Transverse colon (tissue), 4 donors: ENCODE measurements around the gene C5orf22. TPM values are rescaled to one million over a fixed set of nuclear protein-coding genes. Genes with fewer than 3 reads are reported as not detected.

Experiments
- DNase-seq: peaks from one replicate; pipeline ENCODE4 v3.0.0-alpha.2; 2019
- H3K27ac ChIP-seq, 4 donors: fragments of 200-600 bp; sonication (generic); 2 replicates each; pipeline ENCODE4 v1.5.1; 2016 to 2018; ENCODE audit warnings: inconsistent platforms in 4 of 4
- H3K27me3 ChIP-seq: fragments of 200-600 bp; sonication (generic); 2 replicates; pipeline ENCODE4 v1.5.1; 2017; ENCODE audit warnings: inconsistent platforms
- H3K36me3 ChIP-seq, 4 donors: fragments of 200-600 bp; sonication (generic); 2 replicates each; pipeline ENCODE4 v1.5.1; 2017 to 2019; ENCODE audit warnings: inconsistent platforms in 4 of 4
- H3K4me1 ChIP-seq, 4 donors: fragments of 200-600 bp; sonication (generic); 2 replicates each; pipeline ENCODE4 v1.5.1; 2017 to 2020; ENCODE audit warnings: inconsistent platforms in 4 of 4
- H3K4me3 ChIP-seq, 4 donors: fragments of 200-600 bp; sonication (generic); 1 replicate in 1 of 4; 2 replicates in 3 of 4; pipeline versions ENCODE4 v1.5.1 to v1.6.1; 2017 to 2019; ENCODE audit warnings: inconsistent platforms in 4 of 4
- H3K9me3 ChIP-seq, 2 donors: fragments of 200-600 bp; sonication (generic); 2 replicates each; pipeline ENCODE4 v1.5.1; 2017 to 2019; ENCODE audit warnings: inconsistent platforms in 2 of 2
- CTCF ChIP-seq, 5 experiments: fragments of 200-600 bp in 3 of 5; fragments of 450-650 bp in 2 of 5; sonication (generic) in 3 of 5; IDR thresholded peaks; 1 replicate in 2 of 5; 2 replicates in 3 of 5; pipeline ENCODE4 v1.5.1; 2016 to 2017; ENCODE audit warnings: antibody characterized with exemption in 5 of 5, inconsistent platforms in 3 of 5, mild to moderate bottlenecking in 2 of 5, moderate library complexity in 1 of 5
- EP300 ChIP-seq: sonication (generic); formaldehyde crosslinking; IDR thresholded peaks from one replicate; pipeline ENCODE4 v1.6.1; 2017; ENCODE audit warnings: antibody characterized with exemption, low read depth
- POLR2A ChIP-seq: fragments of 450-650 bp; IDR thresholded peaks from one replicate; pipeline ENCODE4 v1.6.1; 2016; ENCODE audit warnings: antibody characterized with exemption, mild to moderate bottlenecking, moderate library complexity
- POLR2AphosphoS5 ChIP-seq, 3 donors: sonication (generic); formaldehyde crosslinking; IDR thresholded peaks; one replicate each; pipeline ENCODE4 v1.6.1; 2016; ENCODE audit warnings: antibody characterized with exemption in 3 of 3
- WGBS, 2 donors: methylation state at CpG; one replicate each; pipeline ENCODE4 v1.1.5; 2018; ENCODE audit warnings: low coverage in 1 of 2; 5-methylcytosine and 5-hydroxymethylcytosine counted together
- in situ Hi-C, 4 donors: fragments of 200-750 bp; cut with MboI; loops; one replicate each; pipeline versions ENCODE4 v1.15.0 to v1.15.1; 2017; ENCODE audit warnings: low sequenced_read_pairs in 3 of 4, low pct_ligation_motif_present in 1 of 4, low pct_unique_long_range_greater_than_20kb in 1 of 4
- intact Hi-C: fragments of 100-400 bp; cut with DNase I; formaldehyde crosslinking; loops from one replicate; pipeline ENCODE4 v1.15.1; 2023; ENCODE audit warnings: low total_unique reads
- total RNA-seq, 4 donors: library from RNA; depleted of rRNA; stranded (reverse); fragments of >200 nt; gene quantifications; one replicate each; pipeline ENCODE4 v1.1.0, GENCODE V29; 2016

Gene C5orf22
- total RNA-seq, 4 donors from 2014 or later: 8.8 to 26.9 (median 18.5) TPM

- in situ Hi-C loops (loop anchor here (10.0 to 25.0 kb wide), 3 partner anchors 225 to 508 kb away; no protein-coding TSS in a partner anchor), intact Hi-C loops (loop anchor here (10.0 kb wide), 1 partner anchor 515 kb away; no protein-coding TSS in a partner anchor)
- 85% methylated on average over 2 of the region's 2 CpGs for WGBS, 2 donors
- Histone ChIP-seq H3K4me1 (no peaks in the 10 kb centered on the region), H3K27me3 (peaks cover 9% of the 10 kb centered on the region), H3K4me3 (no peak overlapping the region), H3K27ac (no peak overlapping the region), H3K9me3 (no peaks in the 10 kb centered on the region), H3K36me3 (no peaks in the 10 kb centered on the region)
- no peak for TF ChIP-seq EP300
- TF ChIP-seq POLR2A: no peak
- no peak for TF ChIP-seq POLR2AphosphoS5 (IDR thresholded peaks at IDR 0.05)
- no peak for DNase-seq
These were observed 47.5 kb downstream of the C5orf22 start for GRCh38 chr5:31579558-31579957.

GRCh38 chr5:31581498-31582099 is 49.5 kb downstream of the C5orf22 start:
- Histone ChIP-seq H3K27me3 (peaks cover 9% of the 10 kb centered on the region), H3K27ac (no peak overlapping the region), H3K4me1 (no peaks in the 10 kb centered on the region), H3K4me3 (no peak overlapping the region), H3K36me3 (no peaks in the 10 kb centered on the region), H3K9me3 (no peaks in the 10 kb centered on the region)
- intact Hi-C loops (loop anchor here (5.0 kb wide), 1 partner anchor 226 kb away; no protein-coding TSS in a partner anchor), in situ Hi-C loops (loop anchor here in 3 of 4 donors (10.0 to 25.0 kb wide), 3 partner anchors 223 to 506 kb away; no protein-coding TSS in a partner anchor)
- WGBS, 2 donors: 29 to 34% methylated on average over 3 of the region's 3 CpGs
- no peak for DNase-seq
- TF ChIP-seq EP300 (no peak), CTCF (IDR thresholded peaks at IDR 0.05) (peak; percentile 34 to 52 (median 42))

GRCh38 chr5:31583129-31583528 is 51.0 kb downstream of the C5orf22 start:
- no peaks in the 10 kb centered on the region for H3K9me3 ChIP-seq
- WGBS, 2 donors: 89 to 91% methylated on average over 2 of the region's 2 CpGs
- in situ Hi-C loops: loop anchor here in 3 of 4 donors (10.0 to 25.0 kb wide), 3 partner anchors 222 to 504 kb away; no protein-coding TSS in a partner anchor
- no peak for DNase-seq
- no peak overlapping the region for H3K27ac ChIP-seq
- H3K4me3 ChIP-seq: no peak overlapping the region
- H3K36me3 ChIP-seq: no peaks in the 10 kb centered on the region
- peaks cover 9% of the 10 kb centered on the region for H3K27me3 ChIP-seq
- no peaks in the 10 kb centered on the region for H3K4me1 ChIP-seq
- intact Hi-C loops: loop anchor here (5.0 kb wide), 1 partner anchor 224 kb away; no protein-coding TSS in a partner anchor
- no peak for TF ChIP-seq POLR2A
- TF ChIP-seq EP300: no peak
- no peak for TF ChIP-seq POLR2AphosphoS5 (IDR thresholded peaks at IDR 0.05)
- TF ChIP-seq CTCF (IDR thresholded peaks at IDR 0.05): no peak

- no peak overlapping the region for H3K4me3 ChIP-seq
These were observed 53.2 kb downstream of the C5orf22 start for GRCh38 chr5:31585166-31585894.

More at GRCh38 chr5:31585166-31585894, 53.2 kb downstream of the C5orf22 start:
- Histone ChIP-seq H3K36me3 (no peaks in the 10 kb centered on the region), H3K27ac (no peak overlapping the region), H3K9me3 (no peaks in the 10 kb centered on the region), H3K27me3 (peaks cover 9% of the 10 kb centered on the region), H3K4me1 (no peaks in the 10 kb centered on the region)
- no peak for DNase-seq
- WGBS, 2 donors: 74 to 86% methylated on average over 3 of the region's 3 CpGs
- in situ Hi-C loops (loop anchor here in 3 of 4 donors (10.0 to 25.0 kb wide), 3 partner anchors 219 to 502 kb away; no protein-coding TSS in a partner anchor), intact Hi-C loops (no loop called here)
- TF ChIP-seq POLR2AphosphoS5 (IDR thresholded peaks at IDR 0.05) (no peak), CTCF (IDR thresholded peaks at IDR 0.05) (no peak), POLR2A (no peak), EP300 (no peak)
